HG03354 (cell line): ENCODE results near the gene MGAT4B.

Experiments
- ATAC-seq: cut with Tn5 transposase; IDR thresholded peaks from one replicate; pipeline ENCODE4 v1.9.1; 2021; ENCODE audit warnings: mild to moderate bottlenecking; ENCODE audit not compliant: unreplicated experiment, poor library complexity, severe bottlenecking

Gene MGAT4B

DNA sequence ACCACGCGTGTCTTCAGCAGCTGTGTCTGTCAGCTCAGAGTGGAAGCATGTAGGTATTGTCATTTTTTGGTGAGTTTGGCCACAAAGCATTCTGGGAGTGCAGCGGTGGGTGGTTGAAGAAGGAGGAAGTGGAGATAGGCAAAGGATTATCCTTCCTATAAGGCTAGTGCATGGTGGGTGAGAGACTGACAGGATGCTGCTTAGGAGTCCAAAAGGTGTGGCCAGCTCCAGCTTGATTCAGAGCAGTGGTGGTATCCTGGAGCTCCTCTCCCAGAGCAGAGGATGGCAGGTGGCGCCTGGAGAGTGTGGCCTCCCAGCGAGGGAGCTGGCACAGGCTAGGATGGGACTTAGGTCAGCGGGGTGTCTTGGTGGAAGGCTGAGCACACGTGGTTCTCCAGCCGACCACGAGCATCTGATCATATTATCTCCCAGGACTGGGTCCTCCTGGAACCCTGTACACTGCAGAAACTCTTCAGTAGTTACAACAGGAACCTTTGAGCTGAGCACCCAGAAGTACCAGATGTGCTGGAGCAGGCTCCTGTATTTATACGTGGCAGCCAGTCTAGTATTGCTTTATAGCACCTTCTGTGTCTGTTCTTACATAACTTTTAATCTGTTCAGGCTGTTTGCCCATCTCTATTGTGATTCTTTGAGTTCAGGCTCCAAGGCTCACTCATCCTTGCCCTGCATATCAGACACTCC lies 44.4 kb downstream of the MGAT4B start:
- ATAC-seq, result no peak

DNA sequence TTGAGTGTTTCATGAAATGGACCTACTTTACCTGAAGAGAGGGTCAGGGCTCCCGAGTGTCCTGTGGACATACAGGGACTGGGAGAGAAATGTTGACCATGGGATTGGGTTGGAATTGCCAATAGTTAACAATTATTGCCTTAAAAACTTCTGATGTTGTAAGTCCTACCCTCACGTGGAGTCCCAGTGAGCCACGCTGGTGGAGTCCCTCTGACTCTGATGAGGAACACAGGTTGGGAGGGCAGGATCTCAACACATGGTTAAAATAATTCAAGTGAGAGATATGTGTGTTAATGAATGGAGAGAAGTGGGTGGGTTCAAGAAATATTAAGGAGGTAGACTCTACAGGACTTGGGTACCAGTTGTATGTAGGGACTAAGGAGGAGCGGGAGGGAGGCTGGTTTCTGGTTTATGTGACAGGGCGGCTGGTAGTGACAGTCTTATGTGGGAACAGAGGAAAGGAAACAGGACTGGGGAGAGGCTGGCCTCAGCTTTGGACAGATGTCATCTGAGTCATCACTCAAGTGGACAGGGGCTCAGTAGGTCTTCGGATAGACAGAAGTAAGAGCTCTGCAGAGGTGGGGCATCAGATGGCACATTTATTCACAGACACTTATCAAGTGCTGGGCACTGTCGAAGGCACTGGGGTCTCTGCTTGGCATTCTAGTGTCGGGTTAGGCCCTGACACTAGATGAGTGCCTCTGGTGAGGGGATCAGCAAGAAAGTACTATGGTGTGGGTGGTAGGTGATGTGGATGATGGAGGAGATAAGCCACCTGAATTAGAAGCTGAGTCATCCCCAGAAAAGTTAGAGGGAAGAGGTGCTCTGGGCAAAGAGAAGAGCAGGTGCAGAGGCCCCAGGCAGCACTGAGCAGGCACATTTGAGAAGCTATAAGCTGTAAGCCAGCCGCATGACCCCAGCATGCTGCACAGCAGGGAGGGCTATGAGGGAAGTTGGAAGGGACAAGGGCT lies 46.8 kb downstream of the MGAT4B start:
- ATAC-seq, result no peak

DNA sequence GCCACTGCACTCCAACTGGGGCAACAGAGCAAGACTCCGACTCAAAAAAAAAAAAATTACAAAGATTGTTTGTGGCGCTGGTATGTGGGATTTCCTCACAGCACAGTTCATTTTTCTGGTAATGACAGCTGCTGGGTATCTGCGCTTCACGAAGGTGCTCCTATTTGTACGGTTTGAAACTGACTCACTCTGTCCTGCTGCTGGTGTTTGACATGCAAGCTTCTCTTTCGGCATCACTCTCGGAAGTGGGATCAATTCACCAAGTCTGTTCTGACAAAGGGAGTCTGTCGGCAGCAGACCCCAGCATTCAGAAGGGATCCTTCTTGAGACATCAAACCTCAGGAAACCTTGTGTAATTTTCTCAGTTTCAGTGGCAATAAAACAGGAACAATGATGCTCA lies 47.7 kb downstream of the MGAT4B start:
- no peak for ATAC-seq

- ATAC-seq, result no peak
These were observed 51.6 kb downstream of the MGAT4B start for GRCh38 chr5:179755022-179755421.

DNA sequence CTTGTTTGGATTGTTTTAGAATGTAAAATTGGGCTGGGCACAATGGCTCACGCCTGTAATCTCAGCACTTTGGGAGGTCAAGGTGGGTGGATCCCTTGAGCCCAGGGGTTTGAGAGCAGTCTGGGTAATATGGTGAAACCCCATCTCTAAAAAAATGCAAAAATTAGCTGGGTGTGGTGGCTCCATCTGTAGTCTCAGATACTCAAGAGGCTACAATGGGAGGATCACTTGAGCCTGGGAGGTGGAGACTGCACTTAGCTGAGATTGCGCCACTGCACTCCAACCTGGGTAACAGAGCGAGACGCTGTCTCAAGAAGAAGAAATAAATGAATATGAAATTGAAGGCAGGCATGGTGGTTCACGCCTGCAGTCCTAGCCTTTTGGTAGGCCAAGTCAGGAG lies 52.7 kb downstream of the MGAT4B start:
- ATAC-seq, result no peak

DNA sequence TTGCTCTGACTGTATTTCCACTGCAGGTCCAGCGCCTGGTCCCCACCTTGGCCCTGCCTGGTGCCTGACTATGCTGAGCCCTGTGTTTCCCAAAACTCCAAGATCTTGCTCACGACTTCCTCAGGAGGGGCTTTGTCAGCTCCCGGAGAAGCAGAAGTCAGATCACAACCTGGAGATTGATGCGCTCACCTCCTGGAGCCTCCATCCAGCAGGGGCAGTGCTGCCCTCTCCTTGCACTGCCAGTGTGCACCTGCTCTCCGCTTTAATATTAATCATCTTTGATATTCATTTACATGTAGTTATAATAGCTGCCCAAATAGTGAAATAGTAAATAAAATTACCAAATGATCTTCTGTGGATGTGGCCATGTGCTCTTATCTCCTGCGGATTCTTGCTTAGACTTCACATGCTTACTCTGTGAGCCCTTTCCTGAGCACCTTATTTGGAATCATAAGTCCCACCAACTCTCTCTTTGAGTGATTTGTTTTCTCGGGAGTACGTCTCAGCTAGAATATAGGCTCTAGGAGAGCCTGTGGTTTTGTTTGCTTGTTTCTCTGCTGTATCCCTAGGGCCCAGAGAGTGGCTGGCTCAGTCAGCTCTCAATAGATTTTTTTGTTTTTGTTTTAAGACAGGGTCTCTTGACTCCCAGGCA lies 56.7 kb downstream of the MGAT4B start:
- ATAC-seq, result no peak

DNA sequence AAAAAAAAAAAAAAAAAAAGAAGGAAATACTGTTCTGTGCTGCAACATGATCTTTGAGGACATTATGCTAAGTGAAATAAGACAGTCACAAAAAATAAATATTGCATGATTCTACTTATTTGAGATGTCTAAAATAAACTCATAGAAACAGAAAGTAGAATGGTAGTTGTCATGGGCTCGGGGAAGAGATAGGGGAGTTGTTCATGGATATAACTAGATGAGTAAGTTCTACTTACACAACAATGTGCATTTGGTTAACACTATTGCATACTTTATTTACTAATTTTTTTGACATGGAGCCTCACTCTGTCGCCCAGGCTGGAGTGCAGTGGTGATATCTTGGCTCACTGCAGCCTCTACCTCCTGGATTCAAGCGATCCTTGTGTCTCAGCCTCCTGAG lies 58.9 kb downstream of the MGAT4B start:
- ATAC-seq, result no peak
